GM18498 (cell line): ENCODE results near the gene ZNF324B.
"Not testable (repeated sequence)": the region's sequence is repeated elsewhere in the genome, so short reads cannot be mapped to it uniquely, and the experiment has no call there.

Source experiments
- ATAC-seq: cut with Tn5 transposase; IDR thresholded peaks from one replicate; pipeline ENCODE4 v1.9.1; 2021; ENCODE audit warnings: mild to moderate bottlenecking, moderate library complexity; ENCODE audit not compliant: unreplicated experiment

Gene ZNF324B

GRCh38 chr19:58479736-58480480 lies 28.5 kb downstream of the ZNF324B start:
- ATAC-seq = no peak

GRCh38 chr19:58480481-58480830 lies 29.0 kb downstream of the ZNF324B start:
- no peak for ATAC-seq

- no peak for ATAC-seq
These were observed 29.4 kb downstream of the ZNF324B start for GRCh38 chr19:58480831-58481230.

DNA sequence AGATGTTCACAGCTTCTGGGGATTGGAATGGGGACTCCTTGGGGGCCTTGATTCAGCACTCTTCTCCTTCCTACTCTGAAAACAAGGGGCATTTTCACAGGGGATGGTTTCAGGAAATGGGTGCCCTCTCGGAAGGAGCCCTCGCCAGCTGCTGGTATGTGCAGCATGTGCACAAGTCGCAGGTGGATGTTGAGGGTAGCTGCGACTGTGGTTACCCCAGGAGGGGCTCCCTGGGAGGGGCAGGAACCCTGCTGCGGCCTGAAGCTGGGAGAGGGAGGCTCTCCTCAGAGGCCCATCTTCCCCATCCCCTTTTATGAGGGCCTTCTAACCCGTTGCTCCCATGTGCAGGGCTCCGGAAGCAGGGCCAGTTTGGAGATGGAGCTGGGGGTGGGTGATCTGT lies 30.9 kb downstream of the ZNF324B start:
- no peak for ATAC-seq

GRCh38 chr19:58483776-58484175 lies 32.4 kb downstream of the ZNF324B start:
- ATAC-seq = no peak

- ATAC-seq = not testable (repeated sequence)
These were observed 32.9 kb downstream of the ZNF324B start for GRCh38 chr19:58484349-58484748.

- ATAC-seq = no peak
These were observed 40.0 kb downstream of the ZNF324B start for GRCh38 chr19:58491393-58491792.

- ATAC-seq = no peak
These were observed 40.8 kb downstream of the ZNF324B start for GRCh38 chr19:58492265-58492664.

GRCh38 chr19:58497634-58498170 lies 46.3 kb downstream of the ZNF324B start:
- ATAC-seq = no peak

DNA sequence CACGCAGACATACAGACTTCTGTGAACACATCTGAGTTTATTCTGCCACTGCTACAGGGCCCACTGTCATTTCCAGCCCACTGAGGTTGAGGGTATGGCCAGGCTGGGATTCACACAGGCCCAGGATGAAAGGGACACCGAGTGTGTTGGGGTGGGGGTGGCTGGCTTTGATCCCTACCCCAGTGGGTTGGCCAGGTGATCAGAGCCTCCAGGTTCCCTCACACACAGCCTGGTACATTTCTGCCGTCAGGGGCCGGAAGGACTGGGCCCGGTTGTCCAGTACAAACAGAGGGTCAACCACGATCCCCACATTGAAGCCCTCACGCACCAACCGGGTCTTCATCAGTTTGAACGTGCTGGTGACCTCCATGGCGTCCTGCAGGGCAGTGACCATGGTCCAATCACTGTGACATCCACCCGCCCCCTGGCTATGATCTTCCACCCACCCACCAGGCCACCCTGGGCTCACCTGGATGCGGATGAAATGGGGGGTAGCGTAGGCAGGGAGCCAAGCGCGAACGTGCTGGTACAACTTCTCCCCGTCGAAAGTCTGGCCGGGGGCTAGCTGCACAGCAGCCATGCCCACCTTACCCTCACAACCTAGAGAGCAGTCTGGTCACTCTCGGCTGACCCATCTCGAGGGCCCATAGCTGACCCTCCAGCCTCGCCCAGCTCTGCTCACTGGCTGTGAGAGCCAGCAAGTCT lies 47.0 kb downstream of the ZNF324B start:
- ATAC-seq = no peak

GRCh38 chr19:58499021-58499927 lies 47.9 kb downstream of the ZNF324B start:
- peak; percentile 93 for ATAC-seq

DNA sequence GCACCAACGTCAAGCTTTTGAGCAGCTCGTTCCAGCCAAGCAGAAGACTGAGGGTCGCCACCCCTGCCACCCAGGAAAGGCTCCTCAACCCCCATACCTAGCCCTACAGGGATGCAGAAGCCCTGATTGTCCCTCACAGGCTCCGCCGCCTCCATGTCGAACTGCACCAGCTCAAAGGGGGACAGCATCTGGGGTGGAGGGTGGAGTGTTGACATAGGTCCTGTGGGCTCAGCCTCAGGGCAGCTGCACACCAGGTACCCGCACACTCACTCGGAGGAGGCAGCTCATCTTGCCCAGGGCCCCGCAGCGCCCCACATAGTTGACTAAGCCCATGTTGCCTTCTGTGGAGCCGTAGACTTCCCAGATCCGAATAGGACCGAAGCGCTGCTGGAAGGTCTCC lies 48.8 kb downstream of the ZNF324B start:
- no peak for ATAC-seq
